Mammary epithelial cell (primary cell): ENCODE data around the gene ENOX1.

ENCODE experiments used
- EZH2 ChIP-seq: IDR thresholded peaks from 2 replicates; pipeline ENCODE4 v1.6.1; 2012; ENCODE audit warnings: low read length, inconsistent platforms, borderline replicate concordance
- TF ChIP-seq, protein P1 (sequence below), 2 donors: IDR thresholded peaks in 1 of 2; conservative IDR thresholded peaks in 1 of 2; 2 replicates each; pipeline ENCODE4 v1.5.1; 2011 to 2012; ENCODE audit warnings: inconsistent platforms in 2 of 2, low read length in 2 of 2, mild to moderate bottlenecking in 2 of 2, control low read depth in 1 of 2, low read depth in 1 of 2; ENCODE audit not compliant: insufficient read depth in 1 of 2; ENCODE audit errors: extremely low read depth in 1 of 2

GRCh38 chr13:43304449-43304848 lies 482.3 kb downstream of the ENOX1 start:
- TF ChIP-seq, protein P1, sequence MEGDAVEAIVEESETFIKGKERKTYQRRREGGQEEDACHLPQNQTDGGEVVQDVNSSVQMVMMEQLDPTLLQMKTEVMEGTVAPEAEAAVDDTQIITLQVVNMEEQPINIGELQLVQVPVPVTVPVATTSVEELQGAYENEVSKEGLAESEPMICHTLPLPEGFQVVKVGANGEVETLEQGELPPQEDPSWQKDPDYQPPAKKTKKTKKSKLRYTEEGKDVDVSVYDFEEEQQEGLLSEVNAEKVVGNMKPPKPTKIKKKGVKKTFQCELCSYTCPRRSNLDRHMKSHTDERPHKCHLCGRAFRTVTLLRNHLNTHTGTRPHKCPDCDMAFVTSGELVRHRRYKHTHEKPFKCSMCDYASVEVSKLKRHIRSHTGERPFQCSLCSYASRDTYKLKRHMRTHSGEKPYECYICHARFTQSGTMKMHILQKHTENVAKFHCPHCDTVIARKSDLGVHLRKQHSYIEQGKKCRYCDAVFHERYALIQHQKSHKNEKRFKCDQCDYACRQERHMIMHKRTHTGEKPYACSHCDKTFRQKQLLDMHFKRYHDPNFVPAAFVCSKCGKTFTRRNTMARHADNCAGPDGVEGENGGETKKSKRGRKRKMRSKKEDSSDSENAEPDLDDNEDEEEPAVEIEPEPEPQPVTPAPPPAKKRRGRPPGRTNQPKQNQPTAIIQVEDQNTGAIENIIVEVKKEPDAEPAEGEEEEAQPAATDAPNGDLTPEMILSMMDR (conservative IDR thresholded peaks at IDR 0.05 in 1 of 2, IDR thresholded peaks at IDR 0.05 in 1 of 2; ENCODE audit: extremely low read depth in 1 of 2, insufficient read depth in 1 of 2, low read depth in 1 of 2, low read length in 2 of 2), result no peak
- no peak for TF ChIP-seq EZH2
